ENCODE results near the gene WDFY2.
"Not testable (repeated sequence)": the region's sequence is repeated elsewhere in the genome, so short reads cannot be mapped to it uniquely, and the experiment has no call there.

The WDFY2 gene

GRCh38 chr13:51583875-51584730 lies at the start of gene WDFY2:
WDFY2 (plus strand) TSS chr13:51584462; CDS start chr13:51584688, 226 bp downstream.
- DNase-seq (ENCODE audit: low spot score) (peak; percentile 100), FAIRE-seq (peak; percentile 91)

- DNase-seq (ENCODE audit: low spot score) (no peak), FAIRE-seq (no peak)
These were observed 45.6 kb upstream of the WDFY2 start for GRCh38 chr13:51538591-51539179.

GRCh38 chr13:51539887-51540286 lies 44.4 kb upstream of the WDFY2 start:
- no peak for DNase-seq (ENCODE audit: low spot score)
- no peak for FAIRE-seq

- peak; percentile 17 for FAIRE-seq
- peak; percentile 48 for DNase-seq (ENCODE audit: low spot score)
These were observed 43.2 kb upstream of the WDFY2 start for GRCh38 chr13:51541037-51541436.

- peak; percentile 70 for DNase-seq (ENCODE audit: low spot score)
- FAIRE-seq = peak; percentile 92
These were observed 42.4 kb upstream of the WDFY2 start for GRCh38 chr13:51541809-51542258.

GRCh38 chr13:51542346-51543242 lies 41.7 kb upstream of the WDFY2 start:
- FAIRE-seq = peak; percentile 81
- peak; percentile 30 for DNase-seq (ENCODE audit: low spot score)

GRCh38 chr13:51545446-51545845 lies 38.8 kb upstream of the WDFY2 start:
- not testable (repeated sequence) for DNase-seq (ENCODE audit: low spot score); FAIRE-seq

GRCh38 chr13:51547425-51548176 lies 36.7 kb upstream of the WDFY2 start:
- FAIRE-seq (no peak), DNase-seq (ENCODE audit: low spot score) (no peak)

GRCh38 chr13:51549050-51549449 lies 35.2 kb upstream of the WDFY2 start:
- DNase-seq (ENCODE audit: low spot score) (no peak), FAIRE-seq (no peak)

- FAIRE-seq (no peak), DNase-seq (ENCODE audit: low spot score) (no peak)
These were observed 34.7 kb upstream of the WDFY2 start for GRCh38 chr13:51549593-51549992.

- DNase-seq (ENCODE audit: low spot score) (no peak), FAIRE-seq (no peak)
These were observed 34.1 kb upstream of the WDFY2 start for GRCh38 chr13:51550151-51550550.

GRCh38 chr13:51551416-51551815 lies 32.8 kb upstream of the WDFY2 start:
- FAIRE-seq (no peak), DNase-seq (ENCODE audit: low spot score) (no peak)

- no peak for DNase-seq (ENCODE audit: low spot score)
- FAIRE-seq = no peak
These were observed 32.2 kb upstream of the WDFY2 start for GRCh38 chr13:51552027-51552426.

GRCh38 chr13:51553531-51553930 lies 30.7 kb upstream of the WDFY2 start:
- DNase-seq (ENCODE audit: low spot score) (no peak), FAIRE-seq (no peak)

- no peak for FAIRE-seq
- DNase-seq (ENCODE audit: low spot score) = no peak
These were observed 27.5 kb upstream of the WDFY2 start for GRCh38 chr13:51556740-51557139.

- DNase-seq (ENCODE audit: low spot score) = no peak
These were observed 26.8 kb upstream of the WDFY2 start for GRCh38 chr13:51557438-51557837.

GRCh38 chr13:51557875-51558612 lies 26.2 kb upstream of the WDFY2 start:
- FAIRE-seq = peak; percentile 87
- DNase-seq (ENCODE audit: low spot score) = peak; percentile 78

More at GRCh38 chr13:51557438-51557837, 26.8 kb upstream of the WDFY2 start:
- FAIRE-seq = no peak

- FAIRE-seq (no peak), DNase-seq (ENCODE audit: low spot score) (no peak)
These were observed 24.1 kb upstream of the WDFY2 start for GRCh38 chr13:51559946-51560735.

GRCh38 chr13:51562011-51562671 lies 22.1 kb upstream of the WDFY2 start:
- peak; percentile 40 for DNase-seq (ENCODE audit: low spot score)
- FAIRE-seq = peak; percentile 79
